ENCODE measurements around the gene NHERF2.

Gene NHERF2

DNA sequence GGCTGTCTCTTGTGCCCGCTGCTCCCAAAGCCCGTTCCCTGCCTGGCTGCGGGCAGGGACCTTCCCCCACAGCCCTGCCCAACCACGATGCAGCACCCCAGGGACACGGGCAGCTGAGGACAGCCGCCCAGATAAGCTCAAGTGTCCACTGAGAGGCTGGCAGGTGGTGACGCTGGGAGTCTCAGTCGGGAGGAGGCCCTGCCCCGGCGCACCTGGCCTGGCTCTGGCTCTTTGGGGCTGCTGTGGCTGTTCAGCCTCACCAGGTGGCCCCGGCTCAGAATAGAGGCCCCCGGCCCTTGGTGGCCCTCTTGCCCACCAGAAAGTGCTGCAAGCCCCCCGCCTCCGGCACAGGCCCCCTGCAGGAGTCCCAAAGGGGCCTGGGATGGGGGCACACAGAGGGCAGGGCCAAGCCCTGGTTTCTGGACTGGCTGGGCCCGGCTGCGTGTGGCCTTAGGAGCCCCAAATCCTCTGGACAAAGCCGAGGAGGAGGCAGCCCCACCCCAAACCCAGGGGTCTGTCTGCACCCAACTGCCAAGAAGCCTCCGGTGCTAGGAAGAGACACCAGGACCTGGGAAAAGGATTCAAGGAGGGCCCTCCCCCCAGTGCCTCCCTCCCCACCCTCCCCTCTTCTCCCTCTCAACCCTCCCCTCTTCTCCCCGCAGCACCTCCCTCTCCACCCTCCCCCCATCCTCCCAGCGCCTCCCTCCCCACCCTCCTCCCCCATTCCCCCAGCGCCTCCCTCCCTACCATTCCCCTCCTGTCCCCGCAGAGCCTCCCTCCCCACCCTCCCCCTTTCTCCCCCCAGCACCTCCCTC is 15.7 kb downstream of the NHERF2 start:
- peak; percentile 92 for DNase-seq

DNA sequence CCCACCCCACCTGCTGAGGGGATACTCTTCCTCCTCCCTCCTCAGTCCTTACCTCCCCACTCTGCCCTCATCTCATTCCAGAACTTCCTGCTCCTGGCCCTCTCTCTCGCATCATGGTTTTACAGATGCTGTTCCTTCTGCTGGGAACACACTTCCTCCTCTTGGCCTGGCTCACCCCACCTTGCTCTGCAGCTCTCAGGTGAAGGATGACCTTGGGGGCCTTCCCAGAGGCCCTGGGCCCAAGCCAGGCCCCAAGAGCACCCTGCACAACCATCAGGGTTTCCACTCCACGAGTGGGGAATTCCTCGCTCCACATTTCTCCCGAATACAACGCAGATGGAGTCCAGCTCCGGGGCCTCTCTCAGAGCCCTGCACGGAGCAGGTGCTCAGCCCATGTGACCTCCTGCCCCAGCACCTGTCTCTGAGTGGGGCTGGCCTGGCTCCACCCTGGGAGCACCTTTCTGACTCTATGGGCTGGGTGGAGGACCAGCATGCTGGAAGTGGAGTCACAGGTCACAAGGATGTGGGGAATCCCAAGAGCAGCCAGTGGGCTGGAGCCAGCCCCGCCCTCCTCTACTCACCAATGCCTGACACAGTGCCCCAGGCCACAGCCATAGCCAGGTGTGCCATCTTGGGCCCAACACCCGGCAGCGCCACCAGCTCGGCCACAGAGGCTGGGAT is 16.4 kb downstream of the NHERF2 start:
- peak; percentile 87 for DNase-seq

DNA sequence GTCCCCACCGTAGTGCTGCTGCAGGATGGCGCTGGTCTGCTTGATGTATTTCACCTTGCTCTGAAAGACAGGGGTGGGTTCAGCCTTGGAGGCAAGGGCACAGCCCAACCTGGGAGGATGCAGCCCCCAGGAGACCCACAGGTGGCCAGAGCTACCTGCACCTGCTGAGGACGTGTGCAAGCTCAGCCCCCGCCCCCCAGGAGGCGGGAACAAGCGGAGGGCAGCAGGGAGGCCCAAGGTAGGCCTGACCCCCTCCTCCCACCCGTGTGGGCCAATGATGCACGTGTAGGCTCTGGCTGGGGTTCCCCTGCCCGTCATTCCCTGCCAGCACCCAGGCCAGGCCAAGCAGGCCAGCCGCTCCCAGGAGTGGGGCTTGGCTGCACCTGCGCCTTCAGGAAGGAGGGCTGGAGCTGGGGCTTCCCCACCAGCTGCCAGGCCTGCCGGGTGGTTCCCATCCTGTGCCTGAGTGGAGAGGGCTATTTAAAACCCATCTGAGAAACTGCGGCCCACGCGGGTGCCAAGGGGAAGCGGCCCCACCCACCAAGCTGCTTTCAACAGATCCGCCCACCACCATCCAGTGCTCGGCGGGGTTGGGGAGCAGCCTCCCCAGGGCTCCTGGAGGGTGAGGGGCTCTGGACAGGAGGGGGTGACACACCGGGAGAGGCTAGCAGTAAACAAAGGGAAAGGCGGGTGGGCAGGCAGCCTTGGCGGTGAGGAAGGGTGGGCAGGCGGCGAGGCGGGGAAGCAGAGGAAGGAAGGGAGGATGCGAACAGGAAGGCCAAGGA is 17.2 kb downstream of the NHERF2 start:
- peak; percentile 82 for DNase-seq

DNA sequence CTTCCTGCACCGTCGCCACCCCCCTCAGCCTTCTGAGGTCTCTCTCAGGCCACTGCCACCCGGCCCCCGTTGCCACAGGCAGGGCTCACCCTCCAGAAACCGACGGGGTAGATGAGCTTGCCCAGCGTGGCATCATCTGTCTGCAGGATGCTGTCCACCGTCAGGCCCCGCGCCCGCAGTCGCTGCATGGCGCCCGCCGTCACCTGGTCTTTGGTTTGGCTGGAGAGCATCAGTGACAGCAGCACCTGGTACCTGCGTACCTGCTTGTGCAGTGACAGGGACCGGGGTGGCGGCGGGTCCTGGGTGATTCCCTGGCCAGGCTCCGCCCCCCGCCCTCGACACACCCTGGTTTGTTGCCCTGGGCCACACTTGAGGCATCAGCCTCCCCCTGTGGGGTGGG is 17.8 kb downstream of the NHERF2 start:
- no peak for DNase-seq

DNA sequence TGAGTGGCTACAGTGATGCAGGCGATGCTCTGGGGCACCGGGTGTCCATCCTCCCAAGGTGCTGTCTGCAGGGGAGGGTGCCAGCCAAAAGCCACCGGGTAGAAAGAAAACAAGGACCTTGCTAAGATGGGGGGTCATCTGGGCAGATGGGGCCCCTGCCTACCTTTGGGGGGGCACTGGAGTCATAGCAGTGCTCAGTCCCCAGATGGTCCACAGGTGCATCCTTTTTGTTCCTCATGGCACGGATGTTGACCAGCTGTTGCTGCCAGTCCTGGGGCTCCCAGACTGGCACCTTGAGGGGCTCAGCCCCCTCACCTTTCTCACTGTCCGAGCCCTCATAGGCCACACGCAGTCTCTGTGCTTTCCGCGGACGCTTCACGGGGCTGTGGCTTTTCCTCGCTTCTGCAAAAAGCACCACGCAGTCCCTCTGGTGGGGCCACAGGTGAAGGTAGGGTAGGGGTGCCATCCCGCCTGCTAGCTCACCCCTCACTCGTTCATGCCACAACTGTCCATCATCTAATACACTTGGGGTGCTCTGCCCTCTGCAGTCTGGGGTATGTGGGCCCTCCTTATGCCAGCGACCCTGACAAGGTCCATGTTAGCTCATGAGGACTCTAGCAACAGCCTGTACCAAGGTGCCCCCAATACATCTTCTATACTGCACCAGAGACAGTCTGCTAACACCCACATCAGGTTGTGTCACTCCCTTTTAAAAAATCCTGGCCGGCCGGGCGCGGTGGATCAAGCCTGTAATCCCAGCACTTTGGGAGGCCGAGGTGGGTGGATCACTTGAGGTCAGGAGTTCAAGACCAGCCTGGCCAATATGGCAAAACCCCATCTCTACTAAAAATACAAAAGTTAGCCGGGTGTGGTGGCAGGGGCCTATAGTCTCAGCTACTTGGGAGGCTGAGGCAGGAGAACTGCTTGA is 19.5 kb downstream of the NHERF2 start:
- no peak for DNase-seq

DNA sequence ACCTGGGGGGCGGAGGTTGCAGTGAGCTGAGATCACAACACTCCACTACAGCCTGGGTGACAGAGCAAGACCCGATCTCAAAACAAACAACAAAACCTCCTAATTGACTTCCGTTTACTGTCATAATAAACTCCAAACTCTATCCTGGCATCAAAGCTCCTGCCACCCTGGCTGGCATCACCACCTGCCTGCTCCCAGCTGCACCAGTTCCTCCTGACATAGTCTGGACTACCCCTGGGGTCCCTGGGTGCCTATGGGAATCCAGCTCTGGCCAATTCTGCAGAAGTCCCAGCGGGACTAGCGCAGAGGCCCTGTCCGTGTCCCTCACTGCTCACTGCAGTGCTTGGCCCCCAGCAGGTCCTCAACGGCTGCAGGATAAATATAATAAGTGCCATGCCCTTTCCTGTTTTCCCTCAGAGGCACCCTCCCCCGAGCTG is 20.2 kb downstream of the NHERF2 start:
- peak; percentile 72 for DNase-seq

DNA sequence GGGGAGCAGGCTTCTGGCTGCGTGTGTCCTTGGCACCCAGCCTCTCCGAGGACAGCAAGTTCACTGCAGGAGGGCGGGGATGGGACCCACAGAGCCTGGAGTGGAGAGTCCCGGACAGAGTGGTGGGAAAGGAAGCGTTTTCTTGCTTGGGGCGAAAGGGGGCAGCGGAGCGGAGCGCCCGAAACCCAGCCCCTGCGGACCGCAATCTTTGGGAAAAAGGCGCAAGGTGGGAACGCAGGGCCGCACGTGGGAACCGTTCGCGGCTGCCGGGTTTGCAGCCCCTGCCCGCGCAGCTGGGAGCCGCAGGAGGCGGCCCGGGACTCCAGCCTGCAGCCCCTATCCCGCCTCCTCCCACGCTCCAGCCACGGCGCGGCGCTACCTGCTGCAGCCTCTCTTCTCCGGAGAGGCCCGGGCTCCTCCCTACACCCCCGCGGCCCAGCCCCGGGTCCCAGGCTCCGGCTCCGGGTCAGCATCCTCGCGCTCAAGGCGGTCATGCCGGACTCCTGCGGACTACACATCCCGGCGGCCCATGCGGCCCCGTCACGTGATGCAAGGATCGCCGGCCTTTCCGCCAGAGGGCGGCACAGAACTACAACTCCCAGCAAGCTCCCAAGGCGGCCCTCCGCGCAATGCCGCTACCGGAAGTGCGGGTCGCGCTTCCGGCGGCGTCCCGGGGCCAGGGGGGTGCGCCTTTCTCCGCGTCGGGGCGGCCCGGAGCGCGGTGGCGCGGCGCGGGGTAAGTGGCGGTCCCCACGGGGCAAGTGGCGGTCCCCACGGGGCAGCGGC is 20.8 kb downstream of the NHERF2 start, which contains the start of the genes NTHL1 and TSC2:
TSS of gene NTHL1 (minus strand) at position 505 of the 786 bp plus-strand sequence. CDS start at position 494, 11 bp downstream.
TSS of gene TSC2 (plus strand) at position 656 of the 786 bp plus-strand sequence. CDS start 631 bp downstream, outside the sequence.
- peak; percentile 92 for DNase-seq

DNA sequence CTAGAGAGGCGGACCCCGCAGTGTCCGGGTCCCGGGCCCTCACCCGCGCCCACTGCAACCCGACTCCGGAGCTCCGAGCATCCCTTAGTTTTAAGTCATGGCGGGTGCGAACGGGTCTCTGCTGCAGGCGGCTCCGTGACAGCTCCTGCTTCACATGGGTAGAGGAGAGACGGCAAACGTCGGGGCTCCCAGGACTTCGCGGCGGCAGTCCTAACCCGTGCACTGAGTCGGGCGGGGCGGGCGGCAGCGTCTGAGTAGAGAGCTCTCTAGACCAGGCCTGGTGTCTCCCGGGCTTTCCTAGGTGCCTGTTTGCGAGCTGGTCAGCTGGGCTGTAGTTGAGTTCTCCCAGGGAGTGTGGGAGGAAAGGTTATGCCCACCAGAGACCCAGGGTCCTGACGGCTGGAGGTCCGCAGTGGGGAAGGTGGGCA is 21.4 kb downstream of the NHERF2 start:
- DNase-seq = no peak

DNA sequence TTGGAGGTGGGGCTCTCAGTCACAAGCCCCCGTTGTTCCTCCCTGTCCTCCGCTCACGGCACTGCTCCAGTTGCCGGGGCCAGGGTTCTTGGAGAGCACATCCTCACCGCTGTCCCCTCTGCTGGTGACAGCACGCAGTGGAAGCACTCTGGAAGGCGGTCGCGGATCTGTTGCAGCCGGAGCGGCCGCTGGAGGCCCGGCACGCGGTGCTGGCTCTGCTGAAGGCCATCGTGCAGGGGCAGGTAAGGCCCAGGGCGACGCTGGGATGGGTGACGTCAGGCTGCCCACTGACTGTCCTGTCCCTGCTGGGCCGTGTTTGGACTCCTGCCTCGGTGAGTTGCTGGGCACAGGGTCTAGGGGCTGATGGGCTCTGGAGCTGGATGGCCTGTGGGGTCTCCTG is 26.5 kb downstream of the NHERF2 start:
- DNase-seq = no peak

DNA sequence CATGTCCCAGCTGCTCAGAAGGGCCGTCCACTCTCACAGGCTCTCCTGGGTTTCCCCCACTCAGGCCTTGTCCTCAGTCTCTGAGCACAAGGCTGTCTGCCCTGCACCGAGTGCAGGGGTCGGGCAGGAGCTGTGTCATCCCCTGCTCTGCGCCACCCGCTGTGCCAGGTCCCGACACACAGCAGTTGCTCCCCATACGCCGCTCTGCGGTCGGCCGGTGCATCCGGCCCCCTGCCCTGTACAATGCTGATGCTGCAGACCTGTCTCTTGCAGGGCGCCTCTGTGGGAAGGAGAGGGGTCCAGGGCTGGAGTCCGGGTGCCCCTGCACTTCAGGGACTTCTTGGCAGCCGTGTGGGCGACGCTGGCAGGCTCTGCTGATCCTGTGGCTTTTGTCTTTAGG is 27.2 kb downstream of the NHERF2 start:
- DNase-seq = no peak

DNA sequence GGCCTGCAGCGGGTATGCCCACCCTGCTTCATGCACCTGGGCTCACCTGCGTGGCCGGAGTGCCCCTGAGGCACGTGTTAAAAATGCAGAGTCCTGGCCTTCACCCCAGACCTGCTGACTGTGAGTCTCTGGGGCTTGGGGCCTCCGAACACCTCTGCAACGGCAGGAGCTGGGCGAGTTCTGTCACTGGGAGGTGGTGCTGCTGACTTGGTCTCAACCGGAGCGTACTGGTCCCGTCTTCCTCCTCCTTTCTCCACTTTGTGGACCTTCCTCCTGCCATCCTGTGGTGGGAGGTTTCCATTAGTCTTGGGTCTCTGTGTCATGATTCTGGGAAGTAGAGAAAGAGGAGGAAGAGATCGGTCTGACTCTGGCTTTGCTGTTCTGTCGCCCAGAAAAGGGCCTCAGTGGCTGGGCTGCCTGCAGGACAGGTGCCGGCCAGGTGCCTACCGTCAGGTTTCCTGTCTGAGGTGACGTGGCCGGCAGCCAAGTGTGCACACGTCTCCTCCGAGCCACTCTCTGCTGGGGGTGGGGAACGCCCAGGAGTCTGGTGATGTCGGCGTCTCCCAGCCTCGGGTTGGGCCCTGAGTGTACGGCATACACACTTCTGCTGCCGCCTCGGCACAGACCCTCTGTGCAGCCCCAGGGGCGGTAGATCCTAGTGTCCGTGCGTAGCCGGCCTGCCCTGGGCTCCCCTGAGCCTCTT is 28.0 kb downstream of the NHERF2 start:
- peak; percentile 90 for DNase-seq

DNA sequence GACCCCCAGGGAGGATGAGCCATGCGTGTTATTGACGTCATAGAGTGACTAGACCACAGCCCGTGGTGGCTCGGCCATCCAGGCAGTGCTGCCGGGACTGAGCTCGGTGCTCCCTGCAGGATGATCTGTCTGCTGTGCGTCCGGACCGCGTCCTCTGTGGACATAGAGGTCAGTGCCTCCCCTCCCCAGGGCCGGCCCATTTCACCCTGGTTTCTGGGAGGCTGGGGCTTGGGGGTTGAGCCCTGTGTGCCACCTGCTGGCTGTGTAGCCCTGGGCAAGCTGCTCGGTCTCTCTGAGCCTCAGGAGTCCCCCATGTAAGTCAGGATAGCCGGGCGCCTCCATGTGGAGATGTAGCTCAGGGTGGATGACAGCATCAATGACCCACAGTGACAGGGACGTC is 29.4 kb downstream of the NHERF2 start:
- DNase-seq = no peak

DNA sequence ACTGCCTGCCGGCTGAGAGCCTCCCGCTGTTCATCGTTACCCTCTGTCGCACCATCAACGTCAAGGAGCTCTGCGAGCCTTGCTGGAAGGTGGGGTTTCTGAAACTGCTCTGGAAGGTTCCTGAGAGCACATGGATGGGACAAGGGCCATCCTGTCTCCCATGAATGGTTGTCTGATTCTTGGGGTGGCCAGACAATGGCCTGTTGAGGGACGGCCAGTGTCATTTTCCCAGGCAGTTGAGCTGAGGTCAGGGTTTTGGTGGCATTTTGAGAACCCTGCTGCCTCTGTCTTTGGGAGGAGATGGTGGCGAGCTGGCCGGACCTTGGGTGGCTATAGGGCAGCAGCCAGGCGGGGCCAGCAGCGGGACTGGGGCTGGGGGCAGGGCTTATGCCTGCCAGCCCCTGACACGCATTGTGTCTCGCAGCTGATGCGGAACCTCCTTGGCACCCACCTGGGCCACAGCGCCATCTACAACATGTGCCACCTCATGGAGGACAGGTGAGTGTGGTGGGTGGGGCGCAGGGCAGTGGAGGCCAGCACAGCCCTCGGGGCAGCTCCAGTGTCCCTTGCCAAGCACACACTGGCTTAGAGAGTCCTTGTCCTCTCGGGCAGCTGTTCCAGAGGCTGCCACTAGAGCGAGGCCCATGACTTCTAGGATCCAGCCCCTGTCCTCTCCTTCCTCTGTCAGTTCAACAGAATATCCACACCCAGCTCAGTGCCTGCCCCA is 30.1 kb downstream of the NHERF2 start:
- no peak for DNase-seq

DNA sequence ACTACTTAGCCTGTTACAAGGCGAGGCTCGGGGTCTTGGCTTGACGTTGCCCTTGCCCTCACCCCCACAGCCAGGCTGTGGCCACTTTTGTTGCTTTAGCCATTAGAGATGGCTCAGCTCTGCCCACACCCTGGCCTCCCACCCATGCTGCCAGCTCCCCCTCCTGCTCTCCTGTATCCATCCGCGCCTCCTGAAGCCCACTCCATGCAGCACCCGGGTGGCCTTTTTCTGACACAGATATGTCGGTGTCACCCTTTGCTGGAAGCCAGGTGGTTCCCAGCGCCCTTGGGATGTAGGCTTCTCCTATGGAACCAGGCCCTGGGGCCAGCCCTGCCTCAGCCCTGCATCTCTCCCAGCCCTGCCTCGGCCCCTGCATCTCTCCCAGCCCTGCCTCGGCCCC is 30.7 kb downstream of the NHERF2 start:
- no peak for DNase-seq

DNA sequence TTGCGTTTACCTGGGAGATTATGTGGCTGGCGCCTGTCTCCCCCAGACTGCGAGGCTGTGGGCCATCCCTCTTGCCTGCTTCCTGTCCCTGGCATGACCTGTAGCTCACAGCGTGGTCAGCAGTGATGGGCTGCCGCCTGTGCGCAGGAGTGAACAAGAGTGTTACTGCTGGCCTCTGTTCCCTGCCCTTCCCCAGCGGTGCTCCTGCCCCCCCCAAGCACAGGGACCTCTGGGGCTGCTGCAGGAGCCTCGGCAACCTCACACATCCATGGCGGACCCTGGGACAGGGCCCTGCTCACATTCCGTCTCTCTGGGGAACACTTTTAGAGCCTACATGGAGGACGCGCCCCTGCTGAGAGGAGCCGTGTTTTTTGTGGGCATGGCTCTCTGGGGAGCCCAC is 31.7 kb downstream of the NHERF2 start:
- no peak for DNase-seq

DNA sequence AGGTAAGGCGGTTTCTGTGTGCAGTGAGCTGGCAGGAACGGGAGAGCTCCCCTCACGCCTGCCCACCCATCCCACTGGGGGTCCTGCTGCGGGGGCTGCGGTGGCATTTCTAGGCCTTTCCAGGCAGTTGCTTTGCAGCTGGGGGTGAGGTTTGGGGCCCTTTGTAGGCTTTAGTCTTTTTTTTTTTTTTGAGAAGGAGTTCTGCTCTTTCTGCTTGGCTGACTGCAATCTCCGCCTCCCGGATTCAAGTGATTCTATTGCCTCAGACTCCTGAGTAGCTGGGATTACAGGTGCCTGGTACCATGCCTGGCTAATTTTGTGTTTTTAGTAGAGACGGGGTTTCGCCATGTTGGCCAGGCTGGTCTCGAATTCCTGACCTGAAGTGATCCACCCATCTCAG is 32.2 kb downstream of the NHERF2 start:
- no peak for DNase-seq

DNA sequence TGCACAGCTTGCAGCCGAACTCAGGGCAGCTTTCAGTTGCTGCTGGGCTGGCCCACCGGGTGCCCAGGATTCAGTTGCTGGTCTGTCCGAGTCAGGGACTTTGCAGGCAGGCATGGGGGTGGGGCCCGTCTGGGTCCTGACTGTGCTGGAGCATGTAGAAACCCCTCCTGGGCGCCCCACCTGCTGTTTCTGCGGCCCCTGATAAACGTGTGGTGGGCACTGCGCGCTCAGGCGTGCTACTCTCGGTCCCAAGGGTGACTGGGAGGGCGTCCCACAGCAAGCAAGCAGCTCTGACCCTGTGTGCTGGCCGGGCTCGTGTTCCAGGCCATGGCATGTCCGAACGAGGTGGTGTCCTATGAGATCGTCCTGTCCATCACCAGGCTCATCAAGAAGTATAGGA is 33.6 kb downstream of the NHERF2 start:
- no peak for DNase-seq

DNA sequence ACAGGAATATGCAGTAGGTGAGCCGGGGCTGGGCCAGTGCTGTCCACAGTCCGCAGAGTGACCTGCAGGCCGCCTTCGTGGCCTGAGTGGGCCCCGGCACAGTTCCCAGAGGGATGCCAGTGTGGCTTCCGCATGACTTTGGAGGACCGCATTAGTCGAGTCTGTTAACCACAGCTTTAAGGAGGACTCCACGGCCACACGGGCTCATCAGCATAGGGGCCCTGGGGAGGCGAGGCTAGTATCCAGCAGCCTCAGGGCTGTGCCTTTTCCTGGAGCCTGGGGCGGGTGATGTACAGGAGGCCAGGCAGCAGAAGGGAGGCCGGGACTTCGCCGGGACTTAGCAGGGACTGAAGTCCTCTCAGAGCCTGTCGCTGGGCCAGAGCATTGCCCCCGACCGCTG is 34.3 kb downstream of the NHERF2 start:
- no peak for DNase-seq

DNA sequence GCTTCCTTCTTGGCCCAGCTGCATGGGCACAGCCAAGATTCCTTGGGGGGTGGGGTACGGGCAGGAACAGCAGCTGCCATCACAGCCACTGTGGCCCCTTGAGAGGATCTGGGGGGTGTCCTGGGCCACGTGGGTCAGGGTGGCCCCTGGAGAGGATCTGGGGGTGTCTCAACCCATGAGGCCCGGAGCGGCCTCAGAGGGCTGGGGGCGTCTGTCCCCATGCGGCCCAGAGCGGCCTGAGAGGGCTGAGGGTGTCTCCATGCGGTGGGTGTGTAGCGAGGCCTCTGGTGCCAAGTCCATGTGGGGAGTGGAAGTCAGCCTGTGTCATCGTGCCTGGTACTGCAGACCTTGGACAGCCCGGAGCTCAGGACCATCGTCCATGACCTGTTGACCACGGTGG is 34.8 kb downstream of the NHERF2 start:
- DNase-seq = no peak

DNA sequence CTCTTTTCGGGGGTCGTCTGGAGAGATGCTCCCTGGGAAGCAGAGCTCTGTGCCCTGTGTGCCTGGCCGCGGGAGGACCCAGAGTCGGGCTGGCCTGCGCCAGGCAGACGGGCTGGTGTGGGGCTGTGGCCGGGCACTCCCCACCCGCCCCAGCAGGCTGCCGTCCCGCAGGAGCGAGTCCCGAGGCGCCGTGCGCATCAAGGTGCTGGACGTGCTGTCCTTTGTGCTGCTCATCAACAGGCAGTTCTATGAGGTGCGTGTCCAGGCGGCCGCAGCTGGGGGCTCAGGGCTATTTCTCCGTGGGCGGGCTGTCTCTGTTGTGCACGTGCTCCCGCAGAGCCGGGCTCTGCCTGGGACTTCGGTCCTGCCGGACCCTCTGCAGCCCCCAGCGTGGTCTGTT is 36.1 kb downstream of the NHERF2 start:
- no peak for DNase-seq
